WTC11 (cell line): Measurements from ENCODE around the gene SEC22A.

Source experiments
- ESRRA ChIP-seq: sonication (generic); formaldehyde crosslinking; IDR thresholded peaks from 2 replicates; pipeline ENCODE4 v1.8.1; 2022; ENCODE audit warnings: mild to moderate bottlenecking, missing genetic modification reagents, borderline replicate concordance
- ZNF138 ChIP-seq: sonication (generic); formaldehyde crosslinking; conservative IDR thresholded peaks from 2 replicates; pipeline ENCODE4 v1.8.1; 2022; ENCODE audit warnings: mild to moderate bottlenecking, moderate library complexity, missing genetic modification reagents

- TF ChIP-seq ESRRA (CRISPR knock-in tag) (no peak), ZNF138 (CRISPR knock-in tag) (no peak)
Observed at GRCh38 chr3:123159926-123160635, 41.7 kb upstream of the SEC22A start.
